Activated B cell treated with CpG ODN at 0.5 μM for 24 hours (primary cell): ENCODE measurements around the gene PRSS21. TPM values are rescaled to one million over a fixed set of nuclear protein-coding genes. Genes with fewer than 3 reads are reported as not detected.

Source experiments
- ATAC-seq: fragments of 200-7000 bp; cut with Tn5 transposase; one replicate; pipeline ENCODE4 v1.10.0; 2021; ENCODE audit warnings: low read depth, mild to moderate bottlenecking, moderate library complexity
- CTCF ChIA-PET: fragments of 350-600 bp; sonication (Branson Sonifier 250); formaldehyde crosslinking; loops from one replicate; lab custom pipeline; 2021; ENCODE audit warnings: antibody characterized with exemption; lab: Charles Lee
- POLR2A ChIA-PET: fragments of 350-600 bp; sonication (Branson Sonifier 250); formaldehyde crosslinking; loops from one replicate; lab custom pipeline; 2021; ENCODE audit warnings: antibody characterized with exemption; lab: Charles Lee
- DNase-seq: peaks from one replicate; pipeline ENCODE4 v3.0.0; 2022
- H3K27ac Mint-ChIP-seq: one replicate; pipeline ENCODE4 v1.8.0; 2020; ENCODE audit warnings: mixed read lengths
- H3K27me3 Mint-ChIP-seq: one replicate; pipeline ENCODE4 v1.8.0; 2021; ENCODE audit warnings: mixed read lengths
- H3K36me3 Mint-ChIP-seq: one replicate; pipeline ENCODE4 v1.8.0; 2021; ENCODE audit warnings: low read depth, mixed read lengths
- H3K4me1 Mint-ChIP-seq: one replicate; pipeline ENCODE4 v1.8.0; 2021; ENCODE audit warnings: mixed read lengths
- H3K4me3 Mint-ChIP-seq: one replicate; pipeline ENCODE4 v1.8.0; 2020; ENCODE audit warnings: mild to moderate bottlenecking, mixed read lengths
- H3K9me3 Mint-ChIP-seq: one replicate; pipeline ENCODE4 v1.8.0; 2020; ENCODE audit warnings: mixed read lengths
- intact Hi-C: fragments of 100-400 bp; cut with micrococcal nuclease; formaldehyde crosslinking; loops from one replicate; pipeline ENCODE4 v1.15.1; 2024
- total RNA-seq: library from RNA; stranded (reverse); gene quantifications from 2 replicates; pipeline ENCODE4 v1.2.3, GENCODE V29; 2022
- TF ChIP-seq, protein P1 (sequence below): fragments of 200-600 bp; IDR thresholded peaks from one replicate; pipeline ENCODE4 v1.8.0; 2022; ENCODE audit warnings: antibody characterized with exemption, mild to moderate bottlenecking

PRSS21 gene
- total RNA-seq, 1 donor from 2014 or later = 2.4 TPM

DNA sequence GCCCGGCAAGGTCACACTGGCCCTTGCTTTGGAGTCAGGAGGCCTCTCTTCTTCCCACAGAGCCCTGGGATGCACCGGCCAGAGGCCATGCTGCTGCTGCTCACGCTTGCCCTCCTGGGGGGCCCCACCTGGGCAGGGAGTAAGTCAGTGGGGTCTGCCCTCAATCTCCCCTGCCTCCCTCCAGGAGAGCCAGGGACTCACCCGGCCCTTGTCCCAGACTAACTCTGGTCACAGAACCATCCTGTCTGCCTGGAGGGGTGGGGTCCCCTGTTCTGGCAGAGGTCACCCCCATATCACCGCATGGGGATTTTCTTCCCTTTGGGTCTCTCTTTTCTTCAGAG is 13.3 kb downstream of the PRSS21 start:
- ATAC-seq = no peak
- H3K4me3 Mint-ChIP-seq = no peak overlapping the region
- DNase-seq = no peak
- no peaks in the 10 kb centered on the region for H3K36me3 Mint-ChIP-seq
- peaks cover 21% of the 10 kb centered on the region for H3K27me3 Mint-ChIP-seq
- no peaks in the 10 kb centered on the region for H3K9me3 Mint-ChIP-seq
- H3K27ac Mint-ChIP-seq = no peak overlapping the region
- TF ChIP-seq, protein P1, sequence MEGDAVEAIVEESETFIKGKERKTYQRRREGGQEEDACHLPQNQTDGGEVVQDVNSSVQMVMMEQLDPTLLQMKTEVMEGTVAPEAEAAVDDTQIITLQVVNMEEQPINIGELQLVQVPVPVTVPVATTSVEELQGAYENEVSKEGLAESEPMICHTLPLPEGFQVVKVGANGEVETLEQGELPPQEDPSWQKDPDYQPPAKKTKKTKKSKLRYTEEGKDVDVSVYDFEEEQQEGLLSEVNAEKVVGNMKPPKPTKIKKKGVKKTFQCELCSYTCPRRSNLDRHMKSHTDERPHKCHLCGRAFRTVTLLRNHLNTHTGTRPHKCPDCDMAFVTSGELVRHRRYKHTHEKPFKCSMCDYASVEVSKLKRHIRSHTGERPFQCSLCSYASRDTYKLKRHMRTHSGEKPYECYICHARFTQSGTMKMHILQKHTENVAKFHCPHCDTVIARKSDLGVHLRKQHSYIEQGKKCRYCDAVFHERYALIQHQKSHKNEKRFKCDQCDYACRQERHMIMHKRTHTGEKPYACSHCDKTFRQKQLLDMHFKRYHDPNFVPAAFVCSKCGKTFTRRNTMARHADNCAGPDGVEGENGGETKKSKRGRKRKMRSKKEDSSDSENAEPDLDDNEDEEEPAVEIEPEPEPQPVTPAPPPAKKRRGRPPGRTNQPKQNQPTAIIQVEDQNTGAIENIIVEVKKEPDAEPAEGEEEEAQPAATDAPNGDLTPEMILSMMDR = no peak
- H3K4me1 Mint-ChIP-seq = no peaks in the 10 kb centered on the region
- intact Hi-C loops = no loop called here
- ChIA-PET POLR2A (no interaction called here), CTCF (no interaction called here)

DNA sequence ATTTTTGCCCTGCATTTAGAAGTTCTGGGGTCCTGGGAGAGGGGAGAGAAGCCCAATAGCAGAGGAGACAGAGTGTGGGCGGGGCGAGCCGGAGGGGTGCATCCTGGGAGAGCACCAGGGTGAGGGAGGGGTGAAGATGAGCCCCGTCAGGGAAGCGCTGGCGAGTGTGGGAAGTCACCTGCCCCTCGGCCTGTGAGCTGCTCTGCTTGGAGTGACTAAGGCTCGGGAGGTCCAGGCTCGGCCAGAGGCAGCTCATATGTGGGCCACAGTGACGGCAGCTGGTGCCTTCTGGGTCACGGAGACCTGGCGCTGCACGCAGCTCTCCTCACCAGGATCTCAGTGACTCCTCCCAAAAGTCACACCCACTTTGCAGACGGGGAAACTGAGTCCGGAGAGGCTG is 14.2 kb downstream of the PRSS21 start:
- ChIA-PET CTCF (no interaction called here), POLR2A (no interaction called here)
- H3K27me3 Mint-ChIP-seq = peaks cover 29% of the 10 kb centered on the region
- no peaks in the 10 kb centered on the region for H3K9me3 Mint-ChIP-seq
- no peak overlapping the region for H3K4me3 Mint-ChIP-seq
- no peaks in the 10 kb centered on the region for H3K4me1 Mint-ChIP-seq
- DNase-seq (no peak), ATAC-seq (no peak)
- TF ChIP-seq, protein P1 = no peak
- no peak overlapping the region for H3K27ac Mint-ChIP-seq
- no peaks in the 10 kb centered on the region for H3K36me3 Mint-ChIP-seq
- intact Hi-C loops = no loop called here

DNA sequence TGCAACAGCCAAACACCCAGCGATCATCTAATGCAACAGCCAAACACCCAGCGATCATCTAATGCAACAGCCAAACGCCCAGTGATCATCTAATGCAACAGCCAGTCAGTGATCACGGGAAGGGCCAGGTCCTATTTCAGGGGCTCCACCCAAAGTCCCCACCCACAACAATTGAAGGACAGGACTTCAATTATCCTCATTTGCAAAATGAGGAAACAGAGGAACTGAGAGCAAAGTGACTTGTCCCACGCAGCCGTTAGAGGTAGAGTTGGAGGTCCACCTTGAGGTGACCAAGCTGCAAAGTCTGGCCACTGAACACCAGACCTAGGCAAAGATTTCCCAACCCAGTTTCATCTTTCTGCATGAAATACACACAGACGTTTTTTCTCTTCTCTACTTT is 16.7 kb downstream of the PRSS21 start:
- Mint-ChIP-seq H3K9me3 (no peaks in the 10 kb centered on the region), H3K36me3 (no peaks in the 10 kb centered on the region), H3K4me3 (no peak overlapping the region), H3K27me3 (peaks cover 46% of the 10 kb centered on the region), H3K4me1 (no peaks in the 10 kb centered on the region), H3K27ac (no peak overlapping the region)
- DNase-seq (no peak), ATAC-seq (no peak)
- TF ChIP-seq, protein P1 = no peak
- POLR2A ChIA-PET = no interaction called here
- intact Hi-C loops = no loop called here
- CTCF ChIA-PET = no interaction called here

DNA sequence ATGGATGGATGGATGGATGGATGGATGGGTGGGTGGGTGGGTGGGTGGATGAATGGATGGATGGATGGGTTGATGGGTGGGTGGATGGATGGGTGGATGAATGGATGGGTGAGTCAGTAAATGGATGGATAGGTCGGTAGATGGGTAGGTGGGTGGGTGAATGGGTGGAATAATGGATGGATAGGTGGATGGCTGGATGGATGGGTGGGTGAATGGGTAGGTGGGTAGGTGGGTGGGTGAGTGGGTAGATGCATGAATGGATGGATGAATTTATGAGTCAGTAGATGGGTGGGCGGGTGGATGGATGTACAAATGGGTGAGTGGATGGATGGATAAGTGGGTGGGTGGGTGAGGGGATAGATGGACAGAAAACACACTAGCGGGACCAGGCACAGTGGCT is 17.9 kb downstream of the PRSS21 start:
- POLR2A ChIA-PET = no interaction called here
- CTCF ChIA-PET = no interaction called here
- no peak overlapping the region for H3K27ac Mint-ChIP-seq
- no peaks in the 10 kb centered on the region for H3K4me1 Mint-ChIP-seq
- H3K36me3 Mint-ChIP-seq = no peaks in the 10 kb centered on the region
- intact Hi-C loops = no loop called here
- DNase-seq (no peak), ATAC-seq (no peak)
- H3K27me3 Mint-ChIP-seq = peaks cover 46% of the 10 kb centered on the region
- TF ChIP-seq, protein P1 = no peak
- H3K9me3 Mint-ChIP-seq = no peaks in the 10 kb centered on the region
- H3K4me3 Mint-ChIP-seq = no peak overlapping the region

DNA sequence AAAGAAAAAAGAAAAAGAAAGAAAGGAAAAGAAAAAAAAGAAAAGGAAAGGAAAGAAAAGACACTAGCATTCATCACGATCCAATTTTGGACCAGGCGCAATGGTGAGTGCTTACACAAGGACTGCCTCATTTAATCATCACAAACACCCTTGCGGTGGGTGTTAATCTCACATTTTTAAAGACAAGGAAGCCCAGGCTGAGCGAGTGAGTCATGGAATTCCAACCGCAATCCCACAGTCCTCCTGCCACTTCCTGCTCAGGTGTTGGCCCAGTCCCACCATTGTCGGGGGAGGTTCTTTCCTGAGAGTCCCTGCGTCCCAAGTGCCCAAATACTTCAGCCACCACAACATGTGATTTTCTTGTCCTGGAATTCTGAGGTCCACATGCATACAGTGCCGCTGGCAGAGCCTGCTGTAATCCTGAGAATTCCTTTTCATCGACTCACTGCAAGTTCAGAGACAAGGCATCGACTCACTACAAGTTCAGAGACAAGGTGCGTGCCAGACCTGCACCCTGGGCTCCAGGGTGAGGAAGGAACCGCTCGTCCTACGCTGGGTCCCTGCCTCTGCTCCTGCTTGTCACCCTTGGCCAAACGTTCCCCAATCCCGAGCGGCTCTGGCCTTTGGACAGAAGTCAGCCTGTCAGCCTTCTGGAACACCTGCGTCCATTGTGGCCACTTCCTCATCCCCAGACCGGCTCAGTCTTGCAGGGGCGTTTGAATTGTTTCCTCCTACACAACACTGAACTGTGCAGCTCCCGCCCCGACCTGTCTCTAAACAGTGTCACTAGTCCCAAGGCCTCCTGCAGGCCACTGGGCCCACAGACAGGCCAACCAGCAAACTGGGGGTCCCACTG is 18.8 kb downstream of the PRSS21 start:
- ATAC-seq = no peak
- TF ChIP-seq, protein P1 = no peak
- Mint-ChIP-seq H3K27me3 (peaks cover 42% of the 10 kb centered on the region), H3K27ac (no peak overlapping the region), H3K4me1 (peaks cover 2% of the 10 kb centered on the region), H3K9me3 (no peaks in the 10 kb centered on the region), H3K36me3 (no peaks in the 10 kb centered on the region), H3K4me3 (no peak overlapping the region)
- intact Hi-C loops = no loop called here
- CTCF ChIA-PET = no interaction called here
- no peak for DNase-seq
- POLR2A ChIA-PET = no interaction called here
